Activated effector memory CD4-positive, alpha-beta T cell treated with anti-CD3 and anti-CD28 coated beads, Interleukin-2, amount 50 U/mL, for 16 hours (primary cell): ENCODE measurements around the gene PKHD1.

Source experiments
- DNase-seq: peaks from one replicate; pipeline ENCODE4 v3.0.0-alpha.2; 2020

PKHD1 gene

DNA sequence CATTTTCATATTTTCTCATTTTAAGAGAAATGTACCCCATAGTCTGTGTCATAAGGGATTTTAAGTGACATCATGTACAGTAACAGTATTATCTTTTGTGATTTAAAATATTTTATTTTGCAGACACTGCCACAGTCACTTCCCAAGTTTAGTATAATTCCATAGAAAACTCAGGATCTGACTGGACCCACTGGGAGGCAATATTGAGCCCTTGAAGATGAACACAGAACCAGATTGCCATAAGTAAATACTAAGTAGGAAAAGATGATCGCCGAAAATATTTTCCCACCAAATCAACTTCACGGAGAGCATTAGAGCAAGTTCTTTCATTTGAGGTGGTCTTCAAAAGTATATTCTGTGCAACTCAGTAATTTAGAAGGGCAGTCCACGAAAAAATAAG, 17.6 kb upstream of the PKHD1 start:
- no peak for DNase-seq

DNA sequence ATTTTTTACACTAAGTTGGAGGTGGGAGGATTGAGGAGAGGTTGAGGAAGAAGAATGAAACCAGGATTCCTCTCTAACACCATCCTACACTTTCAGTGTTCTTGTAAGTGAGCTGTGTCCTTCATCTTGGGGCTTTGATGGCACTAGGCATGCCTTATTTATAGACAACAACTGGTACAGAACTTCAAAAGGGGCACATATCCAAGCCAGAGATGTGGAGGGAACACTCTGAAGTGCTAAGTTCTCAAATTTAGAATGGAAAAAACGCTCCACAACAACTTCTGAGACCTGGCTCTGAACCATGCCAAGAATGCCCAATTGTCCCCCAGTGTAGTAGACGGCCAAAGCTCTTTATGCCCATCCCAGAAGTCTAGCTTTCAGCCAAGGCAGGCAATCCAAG, 16.2 kb upstream of the PKHD1 start:
- DNase-seq: no peak

DNA sequence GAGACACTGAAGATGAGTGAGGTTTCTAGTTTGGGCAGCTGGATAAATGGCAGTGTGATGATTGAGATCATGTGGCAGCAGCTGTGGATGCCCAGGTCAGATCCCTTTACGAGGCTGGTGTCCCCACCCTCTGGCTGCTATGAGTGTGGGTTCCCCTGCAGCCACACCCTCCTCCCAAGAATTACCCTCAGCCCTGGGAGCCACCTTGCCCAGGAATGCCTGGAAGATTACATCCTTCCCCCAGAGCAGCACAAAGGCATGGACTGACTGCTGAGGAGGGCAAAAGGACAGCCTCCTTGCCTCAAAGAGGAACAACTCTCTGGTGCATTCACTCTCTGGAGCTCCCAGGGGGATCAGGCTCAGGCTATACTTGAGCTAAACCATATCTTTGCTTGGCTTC, 15.0 kb upstream of the PKHD1 start:
- DNase-seq: no peak

DNA sequence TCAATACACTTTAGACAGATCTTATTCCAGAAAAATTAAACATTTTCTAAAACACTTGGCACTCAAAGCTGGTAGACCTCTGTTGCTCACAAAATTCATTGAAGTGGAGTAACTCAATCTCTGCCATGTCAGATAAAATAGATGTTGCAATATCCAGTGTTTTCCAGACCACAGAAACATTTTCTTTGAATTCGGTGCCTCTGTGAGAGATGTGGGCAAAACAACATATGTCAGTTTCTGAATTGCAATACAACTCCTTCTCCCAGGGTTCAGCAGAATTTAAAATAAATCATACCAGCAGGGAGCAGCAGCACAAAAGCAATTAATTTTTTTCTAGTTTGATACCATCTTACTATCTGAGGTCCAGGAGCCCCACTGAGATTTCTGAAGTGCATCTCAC, 11.3 kb upstream of the PKHD1 start:
- DNase-seq: no peak

DNA sequence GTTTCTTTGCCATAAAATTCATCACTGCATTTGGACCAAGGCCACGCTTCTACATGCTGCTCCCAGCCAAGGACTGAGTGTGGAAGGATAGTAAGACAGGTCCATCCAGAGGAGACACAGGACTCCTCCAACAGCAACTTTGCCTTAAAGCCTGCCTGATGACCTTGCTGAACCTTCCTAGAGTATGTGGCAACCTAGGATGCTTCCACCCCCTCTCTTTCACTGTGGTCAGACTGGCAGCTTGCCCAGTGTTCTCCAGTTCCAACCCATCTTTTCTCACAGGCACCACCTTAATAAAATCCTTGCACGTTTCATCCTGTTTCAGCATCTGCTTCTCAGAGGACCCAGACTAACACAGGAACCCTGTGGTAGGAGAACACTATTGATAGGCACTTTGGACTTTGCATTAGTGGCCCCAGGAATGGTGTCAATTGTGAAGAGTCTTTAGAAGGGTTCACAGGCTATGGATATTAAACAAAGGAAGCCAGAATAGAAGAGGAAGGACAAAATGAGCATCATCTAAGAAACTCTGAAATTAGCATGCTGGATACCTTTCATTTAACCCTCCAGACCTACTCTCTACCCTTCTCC, 2.4 kb upstream of the PKHD1 start:
- no peak for DNase-seq

DNA sequence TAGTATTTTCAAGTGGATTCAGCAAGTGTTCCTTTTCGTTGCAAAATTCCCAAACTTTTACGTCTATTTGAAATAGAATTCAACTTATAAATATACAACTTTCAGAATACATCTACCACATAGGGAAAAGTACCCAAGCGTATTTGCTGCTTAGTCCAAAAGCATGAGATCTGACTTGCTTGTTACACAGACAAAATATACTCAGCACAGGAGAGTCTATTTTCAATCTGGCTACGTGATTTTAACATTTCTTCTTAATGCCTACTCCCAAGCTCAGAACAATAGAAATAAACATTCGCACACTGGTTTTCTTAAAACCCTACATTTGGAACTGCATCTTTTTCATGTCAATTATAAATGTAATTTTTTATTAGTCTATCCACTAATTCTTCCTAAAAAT, 672 bp downstream of the PKHD1 start:
- no peak for DNase-seq

DNA sequence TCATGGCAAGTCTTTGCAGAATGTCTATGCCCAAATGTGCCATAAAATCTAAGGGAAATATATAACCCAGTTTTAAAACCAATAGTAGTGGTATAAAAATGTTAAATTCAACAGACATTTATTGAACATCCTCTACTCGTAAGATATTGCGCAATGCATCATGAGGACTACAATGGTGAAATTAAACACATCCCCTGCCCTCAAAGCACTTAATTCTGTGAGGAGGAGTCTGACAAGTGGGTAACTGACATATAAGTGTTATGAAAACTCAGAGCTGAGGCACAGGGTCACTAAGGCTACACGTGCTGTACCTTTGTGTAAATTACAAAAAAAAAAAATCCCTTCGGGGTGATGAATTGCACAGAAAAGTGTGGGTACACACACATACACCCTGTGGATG, 6.2 kb downstream of the PKHD1 start:
- DNase-seq: no peak

DNA sequence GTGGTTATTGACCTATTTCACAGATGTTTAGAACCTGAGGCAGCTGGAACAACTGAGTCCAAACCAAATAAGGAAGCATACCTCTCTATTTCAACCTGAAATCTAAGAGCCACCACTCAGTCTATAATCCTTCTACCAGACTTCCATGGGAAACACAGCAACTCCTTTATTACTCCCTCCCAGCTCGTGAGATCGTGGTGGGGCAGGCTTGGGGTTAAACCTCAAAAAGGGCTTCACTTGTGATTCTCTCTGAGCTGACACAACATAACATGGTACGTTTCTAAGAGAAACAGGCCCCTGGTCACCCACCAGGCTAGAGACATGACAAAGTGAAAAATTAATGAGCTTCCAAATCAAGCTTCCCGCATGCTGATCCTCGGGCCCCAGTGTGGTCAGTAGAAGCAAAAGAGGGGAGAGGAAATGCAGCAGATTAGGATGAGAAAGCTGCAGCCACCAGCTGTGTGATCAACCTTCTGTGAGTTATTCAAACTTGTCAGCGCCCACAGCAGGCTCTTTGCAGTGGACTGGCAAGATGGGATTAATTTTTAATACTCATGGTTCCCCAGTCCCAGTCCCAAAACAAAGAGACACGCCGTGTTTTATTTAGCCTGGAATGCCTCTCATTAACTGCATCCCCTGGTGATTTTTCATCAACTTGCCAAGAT, 9.3 kb downstream of the PKHD1 start:
- DNase-seq: no peak

DNA sequence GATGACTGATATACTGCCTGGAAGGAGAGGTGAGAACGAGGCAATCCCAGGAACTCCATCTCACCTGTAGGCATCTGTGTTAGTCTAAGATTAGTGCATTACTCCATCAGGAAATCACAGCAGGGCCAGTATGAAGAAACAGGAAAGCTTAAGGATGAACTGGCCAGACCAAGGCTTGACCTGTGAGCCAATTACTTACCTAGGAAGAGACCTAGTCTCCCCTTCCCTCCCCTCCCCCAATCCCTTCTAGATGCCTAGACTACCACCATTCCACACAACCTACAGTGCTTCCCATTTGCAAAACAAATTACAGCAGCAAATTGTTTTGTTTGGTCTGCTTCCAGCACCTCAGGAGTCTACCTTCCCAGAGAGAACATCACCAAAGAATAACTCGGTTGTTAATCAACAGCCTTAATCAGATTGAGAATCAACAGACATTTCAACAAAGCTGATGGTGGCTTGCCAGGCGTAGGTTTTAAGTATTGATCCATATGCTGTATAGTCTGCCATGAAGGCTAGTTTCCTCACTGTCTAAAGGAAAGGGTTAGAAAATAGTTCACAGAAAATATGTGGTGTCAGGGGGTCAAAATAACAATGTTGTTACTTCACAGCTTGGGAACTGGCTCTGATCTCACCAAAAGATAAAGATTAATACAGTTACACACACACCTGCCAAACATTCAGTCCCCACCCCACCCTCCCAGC, 10.1 kb downstream of the PKHD1 start:
- no peak for DNase-seq

DNA sequence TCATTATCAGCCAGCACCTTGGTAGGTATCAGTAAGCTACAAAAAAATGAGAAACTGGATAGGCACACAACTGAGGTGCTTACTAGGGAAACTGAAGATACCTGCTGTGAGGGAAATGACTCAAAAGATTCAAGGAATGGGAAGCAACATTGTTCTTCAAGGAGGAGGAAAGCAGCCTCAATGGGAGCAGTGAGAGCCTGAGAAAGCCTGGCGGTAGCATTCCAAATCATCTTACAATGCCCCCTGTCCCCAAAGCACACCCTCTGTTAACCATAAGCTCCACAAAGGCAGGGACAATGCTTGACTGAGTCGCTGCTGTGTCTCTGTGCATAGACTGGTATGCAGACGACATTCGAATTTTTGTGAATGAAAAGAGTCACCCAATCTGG, 10.6 kb downstream of the PKHD1 start:
- DNase-seq: no peak

DNA sequence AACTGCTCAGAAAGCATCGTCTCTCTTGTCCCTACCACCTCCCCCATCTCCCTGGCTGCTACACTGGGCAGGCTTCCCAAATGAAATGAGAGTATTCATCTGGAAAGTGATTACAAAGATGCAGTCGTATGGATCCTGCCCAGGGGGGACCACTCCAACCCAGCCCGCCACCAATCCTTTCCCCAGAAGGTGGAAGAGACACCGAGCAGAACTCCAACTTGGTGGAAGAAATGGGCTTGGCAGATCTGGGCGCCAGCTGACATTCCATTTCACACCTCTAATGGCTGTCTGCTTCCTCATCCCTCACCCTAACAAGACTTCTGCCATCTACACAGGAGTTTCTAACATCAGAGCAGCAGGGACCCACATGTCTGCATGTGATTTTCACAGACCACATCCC, 12.7 kb downstream of the PKHD1 start:
- DNase-seq: no peak

DNA sequence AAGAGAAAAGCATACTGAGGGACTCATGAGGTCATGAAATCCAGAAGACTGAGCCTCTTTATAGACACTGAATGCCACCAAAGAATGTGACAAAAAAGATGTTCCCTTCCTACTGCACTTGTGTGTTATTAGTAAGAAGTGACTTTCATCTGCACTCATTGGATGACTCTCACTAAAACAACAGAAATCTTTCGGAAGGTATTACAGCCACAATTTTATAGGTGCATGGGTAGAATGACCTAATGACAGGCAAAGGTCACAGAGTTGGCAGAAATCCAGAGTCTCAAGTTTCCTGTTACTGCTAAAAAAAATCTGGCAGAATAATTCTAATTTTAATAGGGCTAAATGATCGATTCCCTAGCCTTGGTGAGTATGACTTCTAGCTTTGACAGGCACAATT, 13.3 kb downstream of the PKHD1 start:
- no peak for DNase-seq

DNA sequence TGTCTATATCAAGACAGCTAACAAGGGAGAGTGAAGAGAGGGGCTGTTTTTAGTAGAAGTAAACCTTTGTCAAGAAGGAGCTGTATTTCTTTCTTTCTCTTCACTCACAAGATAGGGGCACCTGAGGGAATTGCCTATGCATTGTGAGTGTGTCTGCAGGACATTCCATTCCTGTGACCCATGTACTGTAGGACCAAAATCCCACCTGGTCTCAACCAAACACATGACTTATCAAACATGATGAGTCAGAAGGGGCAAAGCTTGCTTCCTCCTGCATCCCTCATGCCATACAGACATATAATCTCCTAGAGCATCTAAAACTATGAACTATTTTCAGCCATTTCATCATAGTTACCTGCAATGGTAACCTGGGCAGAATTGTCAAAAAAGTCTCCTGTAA, 21.8 kb downstream of the PKHD1 start:
- no peak for DNase-seq

DNA sequence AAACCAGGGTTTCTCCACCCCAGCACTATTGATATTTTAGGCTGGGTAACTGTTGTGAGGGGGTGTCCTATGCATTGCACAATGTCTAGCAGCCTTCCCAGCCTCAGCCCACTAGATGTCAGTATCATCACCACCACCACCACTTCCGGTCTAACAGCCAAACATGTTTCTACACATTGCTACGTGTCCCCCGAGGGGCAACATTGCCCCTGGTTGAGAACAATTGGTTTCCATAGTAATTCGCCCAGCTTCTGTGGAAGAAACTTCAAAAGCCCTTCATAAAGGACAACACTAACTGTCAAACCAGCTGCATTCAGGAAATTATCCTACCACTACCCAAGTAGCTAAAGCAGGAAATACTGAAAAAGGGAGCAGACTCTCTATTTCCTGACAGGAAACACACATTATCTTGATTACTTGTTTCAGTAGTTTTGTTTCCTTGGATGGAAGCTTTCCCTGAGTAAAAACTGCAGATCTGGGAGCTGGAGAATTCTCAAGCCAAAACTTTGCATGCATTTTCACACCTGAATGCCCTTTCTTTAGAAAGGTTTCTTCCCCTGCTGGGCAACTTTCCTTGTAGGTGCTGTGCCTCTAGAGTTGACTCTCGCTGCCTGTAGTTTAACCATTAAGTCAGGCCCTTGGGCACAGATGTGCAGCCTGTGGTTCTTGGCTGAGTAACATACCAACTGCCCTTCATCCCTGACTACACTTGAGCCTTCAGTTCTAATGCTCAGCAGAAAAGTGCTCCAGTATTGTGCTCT, 23.6 kb downstream of the PKHD1 start:
- DNase-seq: peak; percentile 82

DNA sequence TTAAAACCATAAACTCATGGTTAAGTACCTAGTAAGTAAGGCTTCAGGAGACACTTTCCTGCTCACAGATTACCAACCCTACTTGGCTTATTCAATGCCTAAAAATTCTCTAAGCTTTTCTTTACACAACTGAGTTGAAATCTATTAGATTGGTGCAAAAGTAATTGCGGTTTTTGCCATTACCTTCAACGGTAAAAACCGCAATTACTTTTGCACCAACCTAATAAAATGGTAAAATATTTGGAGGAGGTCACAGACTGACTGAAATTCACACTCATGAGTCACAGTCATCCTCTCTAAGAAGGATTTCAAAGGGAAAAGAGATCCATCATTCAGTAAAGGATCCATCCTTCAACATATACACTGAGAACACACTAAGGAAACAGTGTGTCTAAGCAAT, 25.9 kb downstream of the PKHD1 start:
- DNase-seq: no peak

DNA sequence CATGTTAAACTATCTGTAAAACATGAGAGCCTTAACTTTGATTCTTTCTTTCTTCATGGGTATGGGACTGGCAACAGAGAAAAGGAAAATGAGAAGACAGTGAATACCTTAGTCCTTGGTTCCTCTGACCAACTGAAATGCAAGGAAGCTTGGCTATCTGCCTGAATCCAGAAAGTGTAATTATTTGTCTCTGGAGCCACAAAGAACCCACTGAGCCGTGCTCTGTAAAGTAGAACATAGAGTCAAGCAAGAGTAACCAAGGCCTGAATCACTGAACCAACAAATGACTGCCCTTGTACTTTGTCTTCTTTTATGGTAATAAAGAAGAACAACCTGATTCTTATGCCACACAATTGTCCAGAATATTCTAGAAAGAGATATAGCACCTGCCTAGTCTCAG, 27.6 kb downstream of the PKHD1 start:
- DNase-seq: no peak

DNA sequence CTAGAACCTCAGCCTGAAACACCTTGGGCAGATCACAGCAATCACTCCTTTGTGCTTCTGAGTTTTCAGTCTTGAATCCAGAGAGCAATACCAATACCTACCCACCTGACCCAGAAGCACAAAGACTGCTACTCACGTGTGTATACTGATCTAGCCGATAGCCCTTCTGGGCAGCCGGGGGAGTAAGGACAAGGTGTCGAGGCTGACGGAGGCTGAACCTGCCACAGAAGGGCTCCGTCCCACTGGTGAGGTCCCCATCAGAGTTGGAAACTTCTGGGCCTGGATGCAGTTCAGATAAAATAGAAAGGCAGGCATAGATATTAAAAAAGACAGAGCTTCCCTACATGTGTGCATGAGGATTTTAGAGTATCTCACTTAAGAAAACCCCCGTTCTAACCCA, 32.0 kb downstream of the PKHD1 start:
- DNase-seq: no peak

DNA sequence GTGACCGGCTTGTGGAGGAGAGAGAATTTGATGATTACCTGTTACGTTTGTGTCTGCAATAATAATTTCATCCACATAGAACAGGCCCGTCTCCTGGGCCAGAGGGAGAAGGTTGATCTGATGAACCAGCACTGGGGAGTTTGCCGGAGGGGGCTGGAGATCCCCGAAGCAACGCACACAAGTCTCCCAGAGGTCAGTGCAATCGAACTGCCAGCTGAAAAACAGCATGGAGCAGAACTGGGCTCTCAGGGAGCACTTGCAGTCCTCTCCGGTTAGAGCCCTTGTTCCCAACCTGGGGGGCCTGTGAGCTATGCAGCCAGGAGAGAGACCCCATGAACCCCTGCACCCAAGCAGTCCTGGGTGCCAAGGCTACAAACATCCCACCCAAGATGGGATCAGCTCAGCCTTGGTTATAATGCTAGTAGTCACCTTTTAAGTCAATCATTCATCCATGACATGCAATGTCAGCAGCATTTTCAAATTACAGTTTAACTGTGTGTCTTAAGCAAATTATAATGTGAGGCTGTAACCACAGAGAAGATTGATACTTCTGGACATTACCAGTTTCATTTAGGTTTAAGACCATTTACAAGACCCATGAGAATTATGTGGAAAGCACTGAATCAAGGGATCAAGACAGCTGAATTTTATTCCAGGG, 34.2 kb downstream of the PKHD1 start:
- DNase-seq: no peak

DNA sequence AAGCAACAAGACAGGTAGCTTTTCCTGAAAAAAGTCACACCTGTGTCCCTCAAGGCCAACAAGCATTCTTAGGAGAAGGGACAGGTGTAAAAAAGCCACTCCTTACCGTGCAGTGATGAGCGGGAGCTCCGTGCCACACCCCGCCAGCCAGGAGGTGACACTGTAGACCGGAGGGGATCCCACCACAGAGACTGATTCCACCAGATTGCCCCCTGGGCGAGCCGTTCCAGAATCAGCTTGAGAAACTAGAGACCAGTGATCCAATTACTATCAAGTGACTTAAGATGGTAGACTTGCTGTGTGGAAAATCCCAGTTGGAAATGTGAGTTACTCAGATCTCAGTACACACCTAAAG, 37.4 kb downstream of the PKHD1 start:
- DNase-seq: no peak

DNA sequence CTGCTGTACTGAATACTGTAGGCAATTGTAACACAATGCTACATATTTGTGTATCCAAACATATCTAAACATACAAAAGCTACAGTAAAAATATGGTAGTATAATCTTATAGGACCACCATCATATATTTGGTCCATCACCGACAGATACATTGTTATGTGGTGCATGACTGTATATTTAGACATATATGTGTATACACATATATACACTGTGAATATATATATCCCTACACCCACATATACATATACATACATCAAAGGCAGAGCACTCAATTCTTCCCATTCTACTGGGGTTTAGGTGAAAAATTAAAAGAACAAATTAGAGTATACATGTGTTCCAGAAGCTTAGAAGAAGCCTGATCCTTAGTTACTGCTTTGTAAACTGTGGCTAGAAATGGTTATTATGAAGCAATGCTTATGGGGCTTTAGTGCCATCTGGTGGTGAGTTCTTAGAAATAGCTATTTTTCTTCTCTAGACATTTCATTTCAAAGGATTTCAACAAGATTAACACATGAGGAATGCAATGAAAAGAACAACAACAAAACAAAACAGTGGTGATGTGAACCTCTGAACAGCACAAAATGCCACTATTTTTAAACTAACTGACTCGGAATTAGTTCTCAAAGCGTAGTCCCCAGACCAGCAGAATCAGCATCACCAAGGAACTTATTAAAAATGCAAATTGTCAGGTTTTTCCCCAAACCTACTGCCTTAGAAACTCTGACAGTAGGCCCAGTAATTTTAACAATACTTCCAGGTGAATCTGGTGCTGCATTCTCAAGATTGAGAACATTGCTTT, 38.0 kb downstream of the PKHD1 start:
- DNase-seq: no peak

DNA sequence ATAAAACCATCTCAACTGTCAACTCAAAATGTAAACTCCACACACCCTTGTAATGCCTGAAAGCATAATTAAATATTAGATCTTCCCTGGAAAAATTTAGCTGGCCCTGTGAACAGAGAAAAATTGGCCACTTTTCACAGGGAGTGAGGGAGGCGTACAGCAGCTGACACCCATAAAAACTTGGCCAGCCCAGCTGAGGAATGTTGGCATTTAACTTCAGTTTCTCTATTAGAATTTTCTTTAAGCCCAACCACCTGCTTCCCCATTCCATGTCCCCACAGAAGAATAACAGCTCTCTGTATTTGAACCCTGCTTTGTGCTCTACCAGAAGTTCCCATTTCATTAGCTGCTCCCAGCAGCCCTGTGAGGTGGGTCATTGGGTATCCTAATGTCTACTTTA, 41.0 kb downstream of the PKHD1 start:
- no peak for DNase-seq

DNA sequence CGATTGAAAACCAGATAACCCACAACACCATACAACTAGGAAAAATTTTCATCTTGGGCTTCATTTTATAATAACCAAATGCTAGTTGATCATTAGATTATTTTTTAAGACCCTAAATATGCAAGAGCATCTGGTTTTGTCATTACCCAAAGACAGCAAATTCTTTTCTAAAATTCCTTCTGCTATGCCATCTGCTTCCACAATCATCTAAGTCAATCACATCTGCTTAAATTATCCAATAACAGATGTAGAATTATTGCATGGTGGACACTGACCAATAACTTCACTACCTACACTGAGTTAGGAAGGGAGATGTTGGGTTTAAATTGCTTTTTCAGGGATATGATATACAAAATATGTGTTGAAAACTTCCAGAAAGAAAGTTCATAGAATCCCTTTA, 41.9 kb downstream of the PKHD1 start:
- DNase-seq: no peak

DNA sequence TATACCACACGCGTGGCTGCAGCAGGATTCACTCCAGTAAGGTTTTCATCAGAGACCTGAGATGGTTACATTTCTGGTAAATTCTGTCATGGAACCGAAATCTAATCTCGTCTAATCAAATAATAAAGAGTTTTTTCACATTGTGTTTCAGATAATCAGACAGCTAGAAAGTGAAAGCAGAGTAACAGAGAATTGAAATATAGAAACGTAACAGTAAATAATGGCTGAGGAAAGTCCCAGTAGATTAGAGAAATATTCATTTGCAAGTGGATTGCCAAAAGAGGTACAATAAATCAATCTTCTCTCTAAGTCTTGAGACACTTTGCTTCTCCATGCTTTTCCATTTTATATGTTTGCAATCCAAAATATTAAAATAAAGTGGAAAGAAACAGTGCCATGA, 42.4 kb downstream of the PKHD1 start:
- DNase-seq: no peak
